HEK293T (cell line): ENCODE data around the gene ANTXR1.

Experiments used
- ELF4 ChIP-seq: fragments of 450-650 bp; IDR thresholded peaks from 2 replicates; pipeline ENCODE4 v1.6.1; 2017; ENCODE audit warnings: antibody characterized with exemption
- ZNF384 ChIP-seq: fragments of 450-650 bp; IDR thresholded peaks from 2 replicates; pipeline ENCODE4 v1.6.1; 2016

GRCh38 chr2:69248232-69248631 lies 235.3 kb downstream of the ANTXR1 start:
- TF ChIP-seq ELF4 = no peak
- TF ChIP-seq ZNF384 = no peak
